Measurements from ENCODE around the gene SLIT3.

GRCh38 chr5:168969326-168969886, 331.5 kb downstream of the SLIT3 start:
- TF ChIP-seq, protein P1, sequence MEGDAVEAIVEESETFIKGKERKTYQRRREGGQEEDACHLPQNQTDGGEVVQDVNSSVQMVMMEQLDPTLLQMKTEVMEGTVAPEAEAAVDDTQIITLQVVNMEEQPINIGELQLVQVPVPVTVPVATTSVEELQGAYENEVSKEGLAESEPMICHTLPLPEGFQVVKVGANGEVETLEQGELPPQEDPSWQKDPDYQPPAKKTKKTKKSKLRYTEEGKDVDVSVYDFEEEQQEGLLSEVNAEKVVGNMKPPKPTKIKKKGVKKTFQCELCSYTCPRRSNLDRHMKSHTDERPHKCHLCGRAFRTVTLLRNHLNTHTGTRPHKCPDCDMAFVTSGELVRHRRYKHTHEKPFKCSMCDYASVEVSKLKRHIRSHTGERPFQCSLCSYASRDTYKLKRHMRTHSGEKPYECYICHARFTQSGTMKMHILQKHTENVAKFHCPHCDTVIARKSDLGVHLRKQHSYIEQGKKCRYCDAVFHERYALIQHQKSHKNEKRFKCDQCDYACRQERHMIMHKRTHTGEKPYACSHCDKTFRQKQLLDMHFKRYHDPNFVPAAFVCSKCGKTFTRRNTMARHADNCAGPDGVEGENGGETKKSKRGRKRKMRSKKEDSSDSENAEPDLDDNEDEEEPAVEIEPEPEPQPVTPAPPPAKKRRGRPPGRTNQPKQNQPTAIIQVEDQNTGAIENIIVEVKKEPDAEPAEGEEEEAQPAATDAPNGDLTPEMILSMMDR (IDR thresholded peaks at IDR 0.05) = no peak
- no peak for TF ChIP-seq POLR2A (IDR thresholded peaks at IDR 0.05)

Data from Peyer's patch (tissue), 4 donors.